GM12891 (cell line): ENCODE measurements around the gene TLCD3A.

Experiments used
- POLR2A ChIP-seq: IDR thresholded peaks from 2 replicates; pipeline ENCODE4 v1.6.1; 2011; ENCODE audit warnings: low read depth, low read length, control low read depth
- POU2F2 ChIP-seq: IDR thresholded peaks from 2 replicates; pipeline ENCODE4 v1.6.1; 2011; ENCODE audit warnings: low read depth, mild to moderate bottlenecking, control low read depth, low read length, moderate library complexity

DNA sequence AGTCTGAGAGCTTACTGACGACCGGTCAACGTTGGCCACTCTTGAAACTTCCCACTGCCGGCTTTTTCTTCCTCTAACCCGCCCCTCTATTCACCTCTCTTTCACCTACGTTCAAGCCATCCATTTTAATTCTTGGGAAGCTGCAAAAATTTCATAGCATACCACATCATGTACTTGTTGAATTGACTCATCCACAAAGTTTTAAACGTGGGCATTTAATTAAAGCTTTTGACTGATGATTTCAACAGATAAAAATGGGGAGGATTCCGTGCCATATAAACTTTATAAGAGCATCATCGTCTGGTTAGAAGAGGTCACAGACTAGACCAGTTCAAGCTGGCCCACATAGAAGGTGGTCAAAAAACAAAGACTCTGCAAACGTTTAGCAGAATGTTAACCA lies 40.3 kb upstream of the TLCD3A start:
- no peak for TF ChIP-seq POU2F2
- TF ChIP-seq POLR2A = no peak
